Neural progenitor cell (in vitro differentiated cells): Measurements from ENCODE around the gene PA2G4.

Experiments
- CTCF ChIP-seq: fragments of 200-600 bp; sonication (generic); IDR thresholded peaks from 2 replicates; pipeline ENCODE4 v1.5.1; 2017; ENCODE audit warnings: antibody characterized with exemption, mild to moderate bottlenecking
- EZH2 ChIP-seq: fragments of 200-600 bp; sonication (generic); IDR thresholded peaks from 2 replicates; pipeline ENCODE4 v1.6.1; 2017; ENCODE audit warnings: antibody characterized with exemption, mild to moderate bottlenecking, moderate library complexity
- EZH2phosphoT487 ChIP-seq: fragments of 200-600 bp; sonication (generic); IDR thresholded peaks from 2 replicates; pipeline ENCODE4 v1.6.1; 2017; ENCODE audit warnings: antibody characterized with exemption

- TF ChIP-seq CTCF, result no peak
- TF ChIP-seq EZH2, result no peak
- no peak for TF ChIP-seq EZH2phosphoT487
Measured at GRCh38 chr12:56162468-56163290, 58.3 kb downstream of the PA2G4 start.
